HepG2 (cell line): Measurements from ENCODE around the gene MCC.

Source experiments
- BRCA1 ChIP-seq: sonication (generic); formaldehyde crosslinking; IDR thresholded peaks from 2 replicates; pipeline ENCODE4 v1.4.0; 2020; ENCODE audit warnings: missing genetic modification reagents
- CEBPG ChIP-seq: IDR thresholded peaks from 2 replicates; pipeline ENCODE4 v1.6.1; 2016
- HCFC1 ChIP-seq: fragments of 150-350 bp; IDR thresholded peaks from 2 replicates; pipeline ENCODE4 v1.6.1; 2014; ENCODE audit warnings: low read depth, low read length
- NFIC ChIP-seq: IDR thresholded peaks from 2 replicates; pipeline ENCODE4 v1.6.1; 2012; ENCODE audit warnings: mild to moderate bottlenecking, low read length, inconsistent platforms
- PCBP1 ChIP-seq: fragments of 200-400 bp; formaldehyde crosslinking; IDR thresholded peaks from 2 replicates; pipeline ENCODE4 v1.6.1; 2017; ENCODE audit warnings: mild to moderate bottlenecking, low read depth, low read length, borderline replicate concordance
- POLR2A ChIP-seq, 2 experiments: IDR thresholded peaks; 2 replicates each; pipeline ENCODE4 v1.6.1; 2011; ENCODE audit warnings: low read depth in 2 of 2, low read length in 2 of 2, mild to moderate bottlenecking in 1 of 2, moderate library complexity in 1 of 2; ENCODE audit not compliant: insufficient read depth in 1 of 2
- RELA ChIP-seq: sonication (generic); formaldehyde crosslinking; IDR thresholded peaks from 2 replicates; pipeline ENCODE4 v1.4.0; 2020; ENCODE audit warnings: missing genetic modification reagents
- SIN3A ChIP-seq: IDR thresholded peaks from 2 replicates; pipeline ENCODE4 v1.6.1; 2011; ENCODE audit warnings: low read depth, mild to moderate bottlenecking, control low read depth, low read length, borderline replicate concordance
- SRF ChIP-seq: IDR thresholded peaks from 2 replicates; pipeline ENCODE4 v1.6.1; 2011; ENCODE audit warnings: mild to moderate bottlenecking, low read depth, low read length, moderate library complexity
- TF ChIP-seq, protein P1 (sequence below): sonication (generic); formaldehyde crosslinking; IDR thresholded peaks from 2 replicates; pipeline ENCODE4 v1.5.0; 2020; ENCODE audit warnings: mild to moderate bottlenecking, missing genetic modification reagents, moderate library complexity
- TF ChIP-seq, protein P2 (sequence below): sonication (generic); formaldehyde crosslinking; IDR thresholded peaks from 2 replicates; pipeline ENCODE4 v1.4.0; 2020; ENCODE audit warnings: low read depth, mild to moderate bottlenecking, missing genetic modification reagents
- TF ChIP-seq, protein P3 (sequence below), 2 experiments: IDR thresholded peaks; 2 replicates each; pipeline ENCODE4 v1.6.1; 2011 to 2012; ENCODE audit warnings: low read length in 2 of 2, borderline replicate concordance in 1 of 2, low read depth in 1 of 2, mild to moderate bottlenecking in 1 of 2, moderate library complexity in 1 of 2
- TF ChIP-seq, protein P4 (sequence below): sonication (generic); formaldehyde crosslinking; IDR thresholded peaks from 2 replicates; pipeline ENCODE4 v1.5.0; 2020; ENCODE audit warnings: missing genetic modification reagents

DNA sequence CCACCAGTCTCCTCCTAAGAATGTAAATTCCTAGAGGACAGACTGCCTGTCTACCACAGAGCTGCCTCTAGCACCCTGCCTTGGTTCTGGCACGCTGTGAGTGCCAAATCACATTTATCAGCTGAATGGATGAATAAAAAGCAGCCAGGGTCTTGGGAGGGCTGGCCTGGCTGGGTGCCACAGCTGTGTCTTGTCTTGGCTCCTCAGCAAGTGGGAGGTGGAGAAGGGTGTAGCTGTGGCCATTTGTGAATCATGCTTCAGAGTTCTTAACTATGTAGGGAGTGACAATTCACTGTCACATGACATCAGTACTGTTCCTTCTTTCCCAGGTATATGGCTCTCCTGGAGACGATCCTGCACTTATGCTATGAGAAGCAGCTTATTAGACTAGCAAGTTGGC lies 441.0 kb downstream of the MCC start:
- TF ChIP-seq, protein P1, sequence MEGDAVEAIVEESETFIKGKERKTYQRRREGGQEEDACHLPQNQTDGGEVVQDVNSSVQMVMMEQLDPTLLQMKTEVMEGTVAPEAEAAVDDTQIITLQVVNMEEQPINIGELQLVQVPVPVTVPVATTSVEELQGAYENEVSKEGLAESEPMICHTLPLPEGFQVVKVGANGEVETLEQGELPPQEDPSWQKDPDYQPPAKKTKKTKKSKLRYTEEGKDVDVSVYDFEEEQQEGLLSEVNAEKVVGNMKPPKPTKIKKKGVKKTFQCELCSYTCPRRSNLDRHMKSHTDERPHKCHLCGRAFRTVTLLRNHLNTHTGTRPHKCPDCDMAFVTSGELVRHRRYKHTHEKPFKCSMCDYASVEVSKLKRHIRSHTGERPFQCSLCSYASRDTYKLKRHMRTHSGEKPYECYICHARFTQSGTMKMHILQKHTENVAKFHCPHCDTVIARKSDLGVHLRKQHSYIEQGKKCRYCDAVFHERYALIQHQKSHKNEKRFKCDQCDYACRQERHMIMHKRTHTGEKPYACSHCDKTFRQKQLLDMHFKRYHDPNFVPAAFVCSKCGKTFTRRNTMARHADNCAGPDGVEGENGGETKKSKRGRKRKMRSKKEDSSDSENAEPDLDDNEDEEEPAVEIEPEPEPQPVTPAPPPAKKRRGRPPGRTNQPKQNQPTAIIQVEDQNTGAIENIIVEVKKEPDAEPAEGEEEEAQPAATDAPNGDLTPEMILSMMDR (CRISPR knock-in tag): no peak
- TF ChIP-seq POLR2A (IDR thresholded peaks at IDR 0.05; ENCODE audit: insufficient read depth in 1 of 2, low read depth in 2 of 2, low read length in 2 of 2) (no peak), HCFC1 (no peak), CEBPG (CRISPR knock-in tag) (no peak), NFIC (no peak), PCBP1 (no peak), SRF (no peak), RELA (CRISPR knock-in tag) (no peak), BRCA1 (no peak), SIN3A (no peak)
- TF ChIP-seq, protein P2, sequence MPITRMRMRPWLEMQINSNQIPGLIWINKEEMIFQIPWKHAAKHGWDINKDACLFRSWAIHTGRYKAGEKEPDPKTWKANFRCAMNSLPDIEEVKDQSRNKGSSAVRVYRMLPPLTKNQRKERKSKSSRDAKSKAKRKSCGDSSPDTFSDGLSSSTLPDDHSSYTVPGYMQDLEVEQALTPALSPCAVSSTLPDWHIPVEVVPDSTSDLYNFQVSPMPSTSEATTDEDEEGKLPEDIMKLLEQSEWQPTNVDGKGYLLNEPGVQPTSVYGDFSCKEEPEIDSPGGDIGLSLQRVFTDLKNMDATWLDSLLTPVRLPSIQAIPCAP (CRISPR knock-in tag): no peak
- TF ChIP-seq, protein P3, sequence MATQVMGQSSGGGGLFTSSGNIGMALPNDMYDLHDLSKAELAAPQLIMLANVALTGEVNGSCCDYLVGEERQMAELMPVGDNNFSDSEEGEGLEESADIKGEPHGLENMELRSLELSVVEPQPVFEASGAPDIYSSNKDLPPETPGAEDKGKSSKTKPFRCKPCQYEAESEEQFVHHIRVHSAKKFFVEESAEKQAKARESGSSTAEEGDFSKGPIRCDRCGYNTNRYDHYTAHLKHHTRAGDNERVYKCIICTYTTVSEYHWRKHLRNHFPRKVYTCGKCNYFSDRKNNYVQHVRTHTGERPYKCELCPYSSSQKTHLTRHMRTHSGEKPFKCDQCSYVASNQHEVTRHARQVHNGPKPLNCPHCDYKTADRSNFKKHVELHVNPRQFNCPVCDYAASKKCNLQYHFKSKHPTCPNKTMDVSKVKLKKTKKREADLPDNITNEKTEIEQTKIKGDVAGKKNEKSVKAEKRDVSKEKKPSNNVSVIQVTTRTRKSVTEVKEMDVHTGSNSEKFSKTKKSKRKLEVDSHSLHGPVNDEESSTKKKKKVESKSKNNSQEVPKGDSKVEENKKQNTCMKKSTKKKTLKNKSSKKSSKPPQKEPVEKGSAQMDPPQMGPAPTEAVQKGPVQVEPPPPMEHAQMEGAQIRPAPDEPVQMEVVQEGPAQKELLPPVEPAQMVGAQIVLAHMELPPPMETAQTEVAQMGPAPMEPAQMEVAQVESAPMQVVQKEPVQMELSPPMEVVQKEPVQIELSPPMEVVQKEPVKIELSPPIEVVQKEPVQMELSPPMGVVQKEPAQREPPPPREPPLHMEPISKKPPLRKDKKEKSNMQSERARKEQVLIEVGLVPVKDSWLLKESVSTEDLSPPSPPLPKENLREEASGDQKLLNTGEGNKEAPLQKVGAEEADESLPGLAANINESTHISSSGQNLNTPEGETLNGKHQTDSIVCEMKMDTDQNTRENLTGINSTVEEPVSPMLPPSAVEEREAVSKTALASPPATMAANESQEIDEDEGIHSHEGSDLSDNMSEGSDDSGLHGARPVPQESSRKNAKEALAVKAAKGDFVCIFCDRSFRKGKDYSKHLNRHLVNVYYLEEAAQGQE (IDR thresholded peaks at IDR 0.05; ENCODE audit: borderline replicate concordance in 1 of 2, low read depth in 1 of 2, low read length in 2 of 2): no peak
- TF ChIP-seq, protein P4, sequence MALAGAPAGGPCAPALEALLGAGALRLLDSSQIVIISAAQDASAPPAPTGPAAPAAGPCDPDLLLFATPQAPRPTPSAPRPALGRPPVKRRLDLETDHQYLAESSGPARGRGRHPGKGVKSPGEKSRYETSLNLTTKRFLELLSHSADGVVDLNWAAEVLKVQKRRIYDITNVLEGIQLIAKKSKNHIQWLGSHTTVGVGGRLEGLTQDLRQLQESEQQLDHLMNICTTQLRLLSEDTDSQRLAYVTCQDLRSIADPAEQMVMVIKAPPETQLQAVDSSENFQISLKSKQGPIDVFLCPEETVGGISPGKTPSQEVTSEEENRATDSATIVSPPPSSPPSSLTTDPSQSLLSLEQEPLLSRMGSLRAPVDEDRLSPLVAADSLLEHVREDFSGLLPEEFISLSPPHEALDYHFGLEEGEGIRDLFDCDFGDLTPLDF (CRISPR knock-in tag): no peak
